IPS-20b (cell line): ENCODE measurements around the gene PALS2.

Experiments
- H3K27ac ChIP-seq: one replicate; pipeline ENCODE4 v1.5.1; 2013; ENCODE audit warnings: low read length
- H3K27me3 ChIP-seq: 2 replicates; pipeline ENCODE4 v1.6.1; 2013; ENCODE audit warnings: mild to moderate bottlenecking, low read length, inconsistent platforms; ENCODE audit not compliant: insufficient read depth
- H3K36me3 ChIP-seq: 2 replicates; pipeline ENCODE4 v1.6.1; 2013; ENCODE audit warnings: low read depth, mild to moderate bottlenecking, inconsistent platforms, low read length, moderate library complexity; ENCODE audit not compliant: insufficient read depth
- H3K4me1 ChIP-seq: 2 replicates; pipeline ENCODE4 v1.6.1; 2013; ENCODE audit warnings: mild to moderate bottlenecking, control low read depth, inconsistent platforms, low read length, moderate library complexity; ENCODE audit not compliant: insufficient read depth
- H3K4me3 ChIP-seq: 2 replicates; pipeline ENCODE4 v1.5.1; 2013; ENCODE audit warnings: mild to moderate bottlenecking, low read length, inconsistent platforms
- H3K9ac ChIP-seq: 2 replicates; pipeline ENCODE4 v1.6.1; 2013; ENCODE audit warnings: low read depth, mild to moderate bottlenecking, inconsistent platforms, low read length, moderate library complexity
- H3K9me3 ChIP-seq: 2 replicates; pipeline ENCODE4 v1.6.1; 2013; ENCODE audit warnings: mild to moderate bottlenecking, low read depth, low read length, inconsistent platforms; ENCODE audit not compliant: insufficient read depth

The PALS2 gene, protein sequence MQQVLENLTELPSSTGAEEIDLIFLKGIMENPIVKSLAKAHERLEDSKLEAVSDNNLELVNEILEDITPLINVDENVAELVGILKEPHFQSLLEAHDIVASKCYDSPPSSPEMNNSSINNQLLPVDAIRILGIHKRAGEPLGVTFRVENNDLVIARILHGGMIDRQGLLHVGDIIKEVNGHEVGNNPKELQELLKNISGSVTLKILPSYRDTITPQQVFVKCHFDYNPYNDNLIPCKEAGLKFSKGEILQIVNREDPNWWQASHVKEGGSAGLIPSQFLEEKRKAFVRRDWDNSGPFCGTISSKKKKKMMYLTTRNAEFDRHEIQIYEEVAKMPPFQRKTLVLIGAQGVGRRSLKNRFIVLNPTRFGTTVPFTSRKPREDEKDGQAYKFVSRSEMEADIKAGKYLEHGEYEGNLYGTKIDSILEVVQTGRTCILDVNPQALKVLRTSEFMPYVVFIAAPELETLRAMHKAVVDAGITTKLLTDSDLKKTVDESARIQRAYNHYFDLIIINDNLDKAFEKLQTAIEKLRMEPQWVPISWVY

DNA sequence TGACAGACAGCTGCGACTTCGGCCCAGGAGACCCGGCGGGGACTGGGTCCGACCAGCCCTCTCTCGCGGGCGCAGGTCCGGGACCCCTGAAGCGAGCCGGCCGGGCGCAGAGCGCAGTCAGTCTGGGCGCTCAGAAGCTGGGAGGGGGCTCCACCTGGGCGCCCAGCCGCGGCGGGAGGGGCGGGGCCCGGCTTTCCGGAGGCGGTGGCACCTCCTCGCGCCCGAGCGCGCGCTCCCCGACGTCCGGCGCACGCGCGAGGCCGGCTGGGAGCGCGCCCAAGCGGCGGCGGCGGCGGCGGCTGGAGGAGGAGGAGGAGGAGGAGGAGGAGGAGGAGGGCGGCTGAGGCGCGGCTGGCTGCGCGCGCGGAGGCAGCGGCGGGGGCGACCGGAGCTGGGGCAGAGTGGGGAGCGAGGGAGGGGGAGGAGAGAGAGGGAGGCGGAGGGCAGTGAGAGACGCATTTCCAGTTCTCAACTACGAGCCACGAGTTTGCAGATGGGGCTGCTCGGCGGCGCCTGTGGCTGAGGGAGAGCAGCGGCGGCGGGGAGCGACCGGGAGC, at the start of gene PALS2:
Gene PALS2, plus strand, starts transcription at position 456 of the 557 bp plus-strand sequence. CDS start 50,216 bp downstream, outside the sequence.
- Histone ChIP-seq H3K27me3 (peaks cover 24% of the 10 kb centered on the region), H3K9me3 (no peaks in the 10 kb centered on the region), H3K4me1 (peaks cover 44% of the 10 kb centered on the region; the same call in 1 of the 2 replicates), H3K4me3 (peak within 1 kb of the TSS; percentile 90), H3K9ac (peak within 1 kb of the TSS; percentile 85), H3K27ac (no peak within 1 kb of the TSS), H3K36me3 (no peaks in the 10 kb centered on the region)

GRCh38 chr7:24531255-24531654, 42.0 kb upstream of the PALS2 start:
- Histone ChIP-seq H3K9ac (no peak overlapping the region), H3K4me1 (peaks cover 6% of the 10 kb centered on the region; the same call in 1 of the 2 replicates), H3K27ac (no peak overlapping the region), H3K36me3 (no peaks in the 10 kb centered on the region), H3K9me3 (no peaks in the 10 kb centered on the region), H3K4me3 (no peak overlapping the region), H3K27me3 (no peaks in the 10 kb centered on the region)

- Histone ChIP-seq H3K36me3 (no peaks in the 10 kb centered on the region), H3K27me3 (no peaks in the 10 kb centered on the region), H3K4me3 (no peak overlapping the region), H3K4me1 (peaks cover 21% of the 10 kb centered on the region), H3K27ac (no peak overlapping the region), H3K9ac (no peak overlapping the region), H3K9me3 (no peaks in the 10 kb centered on the region)
Observed at GRCh38 chr7:24536682-24537081, 36.6 kb upstream of the PALS2 start.

- no peaks in the 10 kb centered on the region for H3K9me3 ChIP-seq
- H3K9ac ChIP-seq, result no peak overlapping the region
- H3K27me3 ChIP-seq, result no peaks in the 10 kb centered on the region
- H3K4me1 ChIP-seq, result peaks cover 18% of the 10 kb centered on the region
- H3K4me3 ChIP-seq, result no peak overlapping the region
- no peaks in the 10 kb centered on the region for H3K36me3 ChIP-seq
- H3K27ac ChIP-seq, result no peak overlapping the region
Observed at GRCh38 chr7:24540956-24541355, 32.3 kb upstream of the PALS2 start.

DNA sequence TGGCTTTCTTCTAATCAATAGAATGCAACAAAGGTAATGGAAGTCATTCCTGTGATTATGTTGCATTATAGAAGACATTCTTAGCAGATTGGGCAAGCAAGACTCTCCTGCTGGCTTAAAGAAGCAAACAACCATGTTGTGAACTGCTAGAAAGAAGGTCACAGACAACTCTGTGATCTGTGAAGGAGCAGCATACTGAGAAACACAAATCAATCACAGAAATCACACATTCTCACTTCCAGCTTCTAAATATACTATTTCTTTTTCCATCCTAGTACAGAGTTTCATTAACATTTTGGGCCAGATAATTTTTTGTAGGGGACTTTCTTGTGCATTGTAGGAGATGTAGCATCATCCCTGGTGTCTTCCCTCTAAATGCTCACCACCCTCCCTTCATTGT, 28.0 kb upstream of the PALS2 start:
- no peak overlapping the region for H3K9ac ChIP-seq
- H3K36me3 ChIP-seq, result no peaks in the 10 kb centered on the region
- H3K9me3 ChIP-seq, result no peaks in the 10 kb centered on the region
- no peaks in the 10 kb centered on the region for H3K27me3 ChIP-seq
- peaks cover 2% of the 10 kb centered on the region for H3K4me1 ChIP-seq
- no peak overlapping the region for H3K4me3 ChIP-seq
- H3K27ac ChIP-seq, result no peak overlapping the region

DNA sequence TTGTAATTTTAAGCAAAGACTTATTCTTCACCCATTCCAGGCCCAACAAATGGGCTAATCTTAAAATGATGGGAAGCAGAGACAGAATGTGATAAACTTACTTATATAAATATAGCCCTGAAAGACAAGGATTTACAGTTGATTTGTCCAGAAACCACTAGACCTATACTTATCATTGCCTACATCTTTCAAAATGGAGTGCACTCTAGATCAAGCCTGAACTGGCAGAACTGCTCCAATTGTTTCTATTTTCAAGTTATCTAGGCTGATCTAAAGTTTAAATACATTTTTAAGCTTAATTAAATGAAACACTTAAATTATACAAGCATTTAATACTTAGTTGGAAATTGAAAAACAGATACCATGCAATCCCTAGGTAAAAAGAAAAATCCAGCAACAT, 24.9 kb upstream of the PALS2 start:
- H3K9ac ChIP-seq, result no peak overlapping the region
- H3K4me1 ChIP-seq, result no peaks in the 10 kb centered on the region
- H3K27ac ChIP-seq, result no peak overlapping the region
- no peak overlapping the region for H3K4me3 ChIP-seq
- no peaks in the 10 kb centered on the region for H3K9me3 ChIP-seq
- no peaks in the 10 kb centered on the region for H3K27me3 ChIP-seq
- no peaks in the 10 kb centered on the region for H3K36me3 ChIP-seq

DNA sequence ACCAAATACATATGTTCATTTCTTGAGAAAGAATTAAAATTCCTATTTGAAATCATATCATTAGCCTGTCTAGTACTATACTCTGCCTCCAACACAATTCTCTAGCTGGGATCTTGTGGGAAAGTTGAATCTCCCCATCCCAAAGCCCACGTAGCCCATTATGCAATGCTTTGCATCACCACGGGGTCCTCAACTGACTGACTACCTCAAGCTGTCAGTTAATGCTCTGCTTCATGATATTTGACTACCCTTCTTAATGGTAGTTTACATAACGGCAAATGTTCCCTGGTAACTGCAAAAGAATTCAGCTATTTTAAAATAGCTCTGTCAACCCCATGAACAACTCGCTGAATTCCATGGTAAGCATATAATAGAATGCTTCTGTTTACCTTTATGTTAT, 23.3 kb upstream of the PALS2 start:
- Histone ChIP-seq H3K9ac (no peak overlapping the region), H3K27me3 (no peaks in the 10 kb centered on the region), H3K9me3 (no peaks in the 10 kb centered on the region), H3K4me1 (no peaks in the 10 kb centered on the region), H3K4me3 (no peak overlapping the region), H3K36me3 (no peaks in the 10 kb centered on the region), H3K27ac (no peak overlapping the region)

GRCh38 chr7:24555184-24555583, 18.1 kb upstream of the PALS2 start:
- H3K27ac ChIP-seq, result no peak overlapping the region
- no peak overlapping the region for H3K9ac ChIP-seq
- no peaks in the 10 kb centered on the region for H3K27me3 ChIP-seq
- H3K4me1 ChIP-seq, result no peaks in the 10 kb centered on the region
- no peak overlapping the region for H3K4me3 ChIP-seq
- H3K9me3 ChIP-seq, result no peaks in the 10 kb centered on the region
- H3K36me3 ChIP-seq, result no peaks in the 10 kb centered on the region

GRCh38 chr7:24555719-24556118, 17.5 kb upstream of the PALS2 start:
- Histone ChIP-seq H3K4me3 (no peak overlapping the region), H3K27me3 (no peaks in the 10 kb centered on the region), H3K4me1 (no peaks in the 10 kb centered on the region), H3K27ac (no peak overlapping the region), H3K9ac (no peak overlapping the region), H3K9me3 (no peaks in the 10 kb centered on the region), H3K36me3 (no peaks in the 10 kb centered on the region)

GRCh38 chr7:24560772-24561171, 12.5 kb upstream of the PALS2 start:
- no peaks in the 10 kb centered on the region for H3K9me3 ChIP-seq
- H3K36me3 ChIP-seq, result no peaks in the 10 kb centered on the region
- no peaks in the 10 kb centered on the region for H3K4me1 ChIP-seq
- H3K4me3 ChIP-seq, result no peak overlapping the region
- no peaks in the 10 kb centered on the region for H3K27me3 ChIP-seq
- no peak overlapping the region for H3K27ac ChIP-seq
- H3K9ac ChIP-seq, result no peak overlapping the region

- H3K36me3 ChIP-seq, result no peaks in the 10 kb centered on the region
- peaks cover 11% of the 10 kb centered on the region; the same call in 1 of the 2 replicates for H3K27me3 ChIP-seq
- no peak overlapping the region for H3K4me3 ChIP-seq
- H3K9ac ChIP-seq, result no peak overlapping the region
- H3K4me1 ChIP-seq, result peaks cover 25% of the 10 kb centered on the region; the same call in 1 of the 2 replicates
- no peak overlapping the region for H3K27ac ChIP-seq
- H3K9me3 ChIP-seq, result no peaks in the 10 kb centered on the region
Observed at GRCh38 chr7:24566274-24566673, 7.0 kb upstream of the PALS2 start.

DNA sequence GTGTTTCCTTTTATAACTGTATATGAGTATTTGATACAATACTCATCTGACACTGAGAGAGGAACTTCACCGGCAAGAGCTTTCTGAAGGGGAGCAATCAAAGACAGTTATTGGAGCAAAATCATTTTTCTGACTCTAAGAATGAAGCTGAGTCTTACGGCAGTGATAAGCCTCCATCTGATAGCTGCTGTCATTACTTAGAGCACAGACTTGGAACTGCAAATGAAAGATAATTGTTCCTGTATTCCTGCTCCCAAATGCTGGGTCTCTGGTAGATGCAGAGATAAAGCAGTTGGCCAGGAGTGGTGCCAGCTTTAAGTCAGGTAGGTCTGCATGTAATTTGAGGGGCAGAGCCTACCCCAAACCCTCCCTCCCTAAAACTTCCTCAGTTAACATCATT, 2.3 kb upstream of the PALS2 start:
- Histone ChIP-seq H3K27ac (no peak overlapping the region), H3K27me3 (peaks cover 24% of the 10 kb centered on the region), H3K4me1 (peaks cover 33% of the 10 kb centered on the region; the same call in 1 of the 2 replicates), H3K9ac (no peak overlapping the region), H3K36me3 (no peaks in the 10 kb centered on the region), H3K9me3 (no peaks in the 10 kb centered on the region), H3K4me3 (no peak overlapping the region)
